Endothelial cell (in vitro differentiated cells): ENCODE data around the gene SYVN1. TPM values are rescaled to one million over a fixed set of nuclear protein-coding genes. Genes with fewer than 3 reads are reported as not detected.
A peak's percentile ranks its signal among the peaks of the same experiment; 100 is the strongest.

Experiments used
- DNase-seq: peaks from one replicate; pipeline ENCODE4 v3.0.0; 2021; ENCODE audit warnings: low spot score
- H3K27ac Mint-ChIP-seq: one replicate; pipeline ENCODE4 v1.8.0; 2021; ENCODE audit warnings: mixed read lengths, inconsistent platforms; ENCODE audit not compliant: unreplicated experiment
- H3K27me3 Mint-ChIP-seq: one replicate; pipeline ENCODE4 v1.8.0; 2021; ENCODE audit warnings: mild to moderate bottlenecking, moderate library complexity, mixed read lengths, inconsistent platforms; ENCODE audit not compliant: unreplicated experiment
- H3K36me3 Mint-ChIP-seq: one replicate; pipeline ENCODE4 v1.8.0; 2021; ENCODE audit warnings: mild to moderate bottlenecking, low read depth, mixed read lengths, inconsistent platforms; ENCODE audit not compliant: unreplicated experiment
- H3K4me1 Mint-ChIP-seq: one replicate; pipeline ENCODE4 v1.8.0; 2021; ENCODE audit warnings: mild to moderate bottlenecking, mixed read lengths, inconsistent platforms; ENCODE audit not compliant: unreplicated experiment
- H3K4me3 Mint-ChIP-seq: one replicate; pipeline ENCODE4 v1.8.0; 2021; ENCODE audit warnings: mild to moderate bottlenecking, mixed read lengths, inconsistent platforms; ENCODE audit not compliant: unreplicated experiment
- H3K9me3 Mint-ChIP-seq: one replicate; pipeline ENCODE4 v1.8.0; 2021; ENCODE audit warnings: mixed read lengths, inconsistent platforms; ENCODE audit not compliant: unreplicated experiment
- microRNA-seq: library from miRNA; unstranded; fragments of <30 nt; microRNA quantifications from one replicate; pipeline ENCODE4, GENCODE V29; 2020; ENCODE audit not compliant: unreplicated experiment
- total RNA-seq: library from RNA; stranded (reverse); fragmentation: NEBNext Ultra II Directional; extraction: Animal tissue kit (Norgen Biotek cat#: 25700); gene quantifications from one replicate; pipeline ENCODE4 v1.2.1, GENCODE V29; 2021; ENCODE audit not compliant: unreplicated experiment
- TF ChIP-seq, protein P1 (sequence below): fragments of 200-600 bp; sonication (generic); IDR thresholded peaks from one replicate; pipeline ENCODE4 v1.5.0; 2021; ENCODE audit warnings: antibody characterized with exemption; ENCODE audit not compliant: unreplicated experiment

SYVN1 gene
- total RNA-seq, 1 donor from 2014 or later, result 32.2 TPM

DNA sequence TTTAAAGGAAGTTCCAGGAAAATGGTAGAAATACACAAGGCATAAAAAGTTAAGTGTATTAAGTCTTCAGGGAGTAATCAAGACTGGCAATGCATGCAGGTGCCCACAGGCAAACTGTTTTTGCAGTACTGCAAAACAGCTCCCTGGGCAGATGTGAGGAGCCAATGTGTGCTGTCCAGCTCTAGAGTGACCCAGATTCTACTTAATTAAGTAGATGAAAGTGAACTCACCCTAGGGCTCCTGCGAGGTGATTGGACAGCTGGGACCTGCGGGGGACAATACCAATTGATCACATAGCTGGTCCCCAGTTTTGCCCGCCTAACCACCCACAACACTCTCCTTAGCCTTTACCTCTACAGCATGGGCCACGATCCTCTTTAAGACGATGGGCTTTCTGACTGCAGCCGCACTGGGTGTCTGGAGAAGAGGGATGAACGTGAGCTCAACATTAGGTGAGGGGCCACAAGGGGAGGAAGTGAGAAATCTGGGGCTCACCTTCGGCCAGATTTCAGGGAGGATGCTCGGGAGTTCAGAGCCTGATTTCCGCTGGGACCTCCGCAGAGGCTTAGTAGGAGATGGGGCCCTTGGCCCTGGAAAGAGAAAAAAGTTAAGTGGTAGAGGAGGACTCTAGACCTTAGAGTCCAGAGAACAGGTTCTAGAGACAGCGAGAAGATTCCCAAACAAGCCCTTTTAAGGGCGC lies 51.0 kb downstream of the SYVN1 start:
- Mint-ChIP-seq H3K4me3 (peak overlapping the region; percentile 98), H3K27me3 (peaks cover 12% of the 10 kb centered on the region), H3K4me1 (peaks cover 16% of the 10 kb centered on the region), H3K27ac (peak overlapping the region; percentile 93), H3K36me3 (peaks cover 9% of the 10 kb centered on the region), H3K9me3 (no peaks in the 10 kb centered on the region)
- DNase-seq, result no peak
- TF ChIP-seq, protein P1, sequence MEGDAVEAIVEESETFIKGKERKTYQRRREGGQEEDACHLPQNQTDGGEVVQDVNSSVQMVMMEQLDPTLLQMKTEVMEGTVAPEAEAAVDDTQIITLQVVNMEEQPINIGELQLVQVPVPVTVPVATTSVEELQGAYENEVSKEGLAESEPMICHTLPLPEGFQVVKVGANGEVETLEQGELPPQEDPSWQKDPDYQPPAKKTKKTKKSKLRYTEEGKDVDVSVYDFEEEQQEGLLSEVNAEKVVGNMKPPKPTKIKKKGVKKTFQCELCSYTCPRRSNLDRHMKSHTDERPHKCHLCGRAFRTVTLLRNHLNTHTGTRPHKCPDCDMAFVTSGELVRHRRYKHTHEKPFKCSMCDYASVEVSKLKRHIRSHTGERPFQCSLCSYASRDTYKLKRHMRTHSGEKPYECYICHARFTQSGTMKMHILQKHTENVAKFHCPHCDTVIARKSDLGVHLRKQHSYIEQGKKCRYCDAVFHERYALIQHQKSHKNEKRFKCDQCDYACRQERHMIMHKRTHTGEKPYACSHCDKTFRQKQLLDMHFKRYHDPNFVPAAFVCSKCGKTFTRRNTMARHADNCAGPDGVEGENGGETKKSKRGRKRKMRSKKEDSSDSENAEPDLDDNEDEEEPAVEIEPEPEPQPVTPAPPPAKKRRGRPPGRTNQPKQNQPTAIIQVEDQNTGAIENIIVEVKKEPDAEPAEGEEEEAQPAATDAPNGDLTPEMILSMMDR, result no peak

- H3K27ac Mint-ChIP-seq, result peak overlapping the region; percentile 48
- TF ChIP-seq, protein P1, result no peak
- DNase-seq, result no peak
- H3K36me3 Mint-ChIP-seq, result peaks cover 10% of the 10 kb centered on the region
- peaks cover 8% of the 10 kb centered on the region for H3K4me1 Mint-ChIP-seq
- peaks cover 4% of the 10 kb centered on the region for H3K27me3 Mint-ChIP-seq
- H3K4me3 Mint-ChIP-seq, result peak overlapping the region; percentile 16
- no peaks in the 10 kb centered on the region for H3K9me3 Mint-ChIP-seq
Measured at GRCh38 chr11:65078786-65079342, 55.5 kb downstream of the SYVN1 start.

DNA sequence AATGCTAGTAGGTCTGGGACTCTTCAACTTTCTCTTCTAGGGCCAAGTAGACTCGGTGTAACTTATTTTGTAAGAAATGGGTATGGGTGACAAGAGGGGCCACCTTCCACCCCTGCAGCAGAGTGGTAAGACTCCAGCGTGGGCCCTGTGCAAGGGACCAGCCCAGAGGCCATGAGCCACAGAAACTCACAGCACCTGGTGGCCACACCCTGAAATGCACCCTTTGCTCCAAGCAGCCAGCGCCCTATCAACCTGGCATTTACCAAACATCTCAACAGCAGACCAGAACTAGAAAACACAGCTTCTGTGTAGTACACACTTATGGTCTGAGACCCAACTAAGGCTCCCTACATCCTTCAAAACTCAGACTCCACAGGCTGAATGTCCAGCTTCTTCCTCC lies 56.2 kb downstream of the SYVN1 start:
- TF ChIP-seq, protein P1, result peak; percentile 84
- Mint-ChIP-seq H3K27me3 (peaks cover 4% of the 10 kb centered on the region), H3K9me3 (no peaks in the 10 kb centered on the region), H3K27ac (peak overlapping the region; percentile 17), H3K4me1 (peaks cover 4% of the 10 kb centered on the region), H3K4me3 (peak overlapping the region; percentile 47), H3K36me3 (peaks cover 10% of the 10 kb centered on the region)
- DNase-seq, result peak; percentile 65

GRCh38 chr11:65077451-65077850 lies 56.9 kb downstream of the SYVN1 start:
- Mint-ChIP-seq H3K4me1 (no peaks in the 10 kb centered on the region), H3K27ac (no peak overlapping the region), H3K36me3 (peaks cover 10% of the 10 kb centered on the region), H3K27me3 (peaks cover 4% of the 10 kb centered on the region), H3K4me3 (peak overlapping the region; percentile 47), H3K9me3 (no peaks in the 10 kb centered on the region)
- TF ChIP-seq, protein P1, result no peak
- no peak for DNase-seq

Small RNA genes lying within 50 kb of the gene (microRNA-seq; reads per million reads assigned to microRNA genes)
- 1.3 reads per million, percentile 19 among the genes with 10 or more reads in this experiment for gene MIR6751

Other genes with a start within 250 kb of the SYVN1 start
- gene ATG2A, start 217.3 kb downstream of the SYVN1 start, total RNA-seq, result 22.4 TPM
- gene PPP2R5B, start 209.8 kb downstream of the SYVN1 start, total RNA-seq, result 13.3 TPM
- gene GPHA2, start 198.6 kb downstream of the SYVN1 start, total RNA-seq, result not detected
- not detected for gene MAJIN, start 162.4 kb downstream of the SYVN1 start, total RNA-seq
- not detected for gene BATF2, start 137.5 kb downstream of the SYVN1 start, total RNA-seq
- gene ARL2, start 120.4 kb downstream of the SYVN1 start, total RNA-seq, result 66.4 TPM
- gene SNX15, start 107.1 kb downstream of the SYVN1 start, total RNA-seq, result 19.4 TPM
- 4.8 TPM for gene SAC3D1, start 93.3 kb downstream of the SYVN1 start, total RNA-seq
- not detected for gene NAALADL1, start 76.0 kb downstream of the SYVN1 start, total RNA-seq
- 14.8 TPM for gene CDCA5, start 50.5 kb downstream of the SYVN1 start, total RNA-seq
- gene ZFPL1, start 50.3 kb downstream of the SYVN1 start, total RNA-seq, result 25.9 TPM
- gene VPS51, start 38.3 kb downstream of the SYVN1 start, total RNA-seq, result 161 TPM
- 35.6 TPM for gene TM7SF2, start 22.6 kb downstream of the SYVN1 start, total RNA-seq
- 6.0 TPM for gene ZNHIT2, start 16.8 kb downstream of the SYVN1 start, total RNA-seq
- gene FAU, start 12.4 kb downstream of the SYVN1 start, total RNA-seq, result 998 TPM
- 40.2 TPM for gene MRPL49, start 12.2 kb downstream of the SYVN1 start, total RNA-seq
- gene SPDYC, start 35.7 kb upstream of the SYVN1 start, total RNA-seq, result not detected
- 148 TPM for gene CAPN1, start 47.4 kb upstream of the SYVN1 start, total RNA-seq
- gene POLA2, start 127.4 kb upstream of the SYVN1 start, total RNA-seq, result 17.9 TPM
- gene CDC42EP2, start 180.3 kb upstream of the SYVN1 start, total RNA-seq, result 37.7 TPM
- gene DPF2, start 199.3 kb upstream of the SYVN1 start, total RNA-seq, result 77.6 TPM
- gene TIGD3, start 220.2 kb upstream of the SYVN1 start, total RNA-seq, result 0.44 TPM
- 3.3 TPM for gene SLC25A45, start 248.1 kb upstream of the SYVN1 start, total RNA-seq